Activated CD8-positive, alpha-beta memory T cell treated with anti-CD3 and anti-CD28 coated beads, Interleukin-2, amount 50 U/mL, for 24 hours (primary cell): ENCODE results near the gene MPPED2.

Experiments
- DNase-seq: peaks from one replicate; pipeline ENCODE4 v3.0.0-alpha.2; 2020; ENCODE audit errors: extremely low read depth

Gene MPPED2

DNA sequence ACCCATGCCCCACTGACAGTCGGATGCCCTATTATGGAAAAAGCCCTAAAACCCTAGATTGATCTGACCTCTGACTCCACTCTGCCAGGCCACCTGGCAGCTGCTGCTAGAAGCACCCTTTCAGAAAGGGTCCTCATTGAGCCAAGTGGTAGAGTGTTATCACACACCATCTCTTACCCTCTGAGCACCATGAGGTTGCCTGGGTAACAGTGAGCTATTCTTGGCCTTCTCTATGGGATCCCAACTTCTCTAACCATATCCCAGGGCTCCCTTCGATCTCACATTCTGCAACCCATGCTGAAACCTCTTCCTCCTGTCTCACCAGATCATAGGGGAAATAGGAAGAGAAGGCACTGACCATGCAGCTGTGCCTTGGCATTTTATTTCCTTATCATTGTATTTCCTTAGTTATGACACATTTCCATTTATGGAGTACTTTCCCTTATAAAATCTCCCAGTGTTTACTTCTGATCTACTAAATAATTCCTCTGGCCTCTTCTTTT is 52.7 kb downstream of the MPPED2 start:
- no peak for DNase-seq

GRCh38 chr11:30527566-30527965 is 58.6 kb downstream of the MPPED2 start:
- no peak for DNase-seq

DNA sequence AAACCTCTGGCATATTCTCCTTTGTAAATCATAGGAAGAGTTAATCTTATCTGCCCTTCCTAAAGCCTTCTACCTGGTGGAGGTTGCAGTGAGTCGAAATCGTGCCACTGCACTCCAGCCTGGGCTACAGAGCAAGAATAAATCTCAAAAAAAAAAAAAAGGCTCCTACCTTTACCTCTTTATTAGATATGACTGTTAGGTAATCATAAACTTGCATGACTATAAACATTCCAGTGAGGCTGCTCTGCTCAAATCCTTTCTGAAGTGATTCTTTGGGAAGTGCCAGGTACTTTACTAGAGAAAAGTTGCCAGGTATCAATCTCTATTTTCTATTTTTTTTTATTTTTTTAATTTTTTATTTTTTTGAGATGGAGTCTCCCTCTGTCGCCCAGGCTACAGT is 59.6 kb downstream of the MPPED2 start:
- no peak for DNase-seq

DNA sequence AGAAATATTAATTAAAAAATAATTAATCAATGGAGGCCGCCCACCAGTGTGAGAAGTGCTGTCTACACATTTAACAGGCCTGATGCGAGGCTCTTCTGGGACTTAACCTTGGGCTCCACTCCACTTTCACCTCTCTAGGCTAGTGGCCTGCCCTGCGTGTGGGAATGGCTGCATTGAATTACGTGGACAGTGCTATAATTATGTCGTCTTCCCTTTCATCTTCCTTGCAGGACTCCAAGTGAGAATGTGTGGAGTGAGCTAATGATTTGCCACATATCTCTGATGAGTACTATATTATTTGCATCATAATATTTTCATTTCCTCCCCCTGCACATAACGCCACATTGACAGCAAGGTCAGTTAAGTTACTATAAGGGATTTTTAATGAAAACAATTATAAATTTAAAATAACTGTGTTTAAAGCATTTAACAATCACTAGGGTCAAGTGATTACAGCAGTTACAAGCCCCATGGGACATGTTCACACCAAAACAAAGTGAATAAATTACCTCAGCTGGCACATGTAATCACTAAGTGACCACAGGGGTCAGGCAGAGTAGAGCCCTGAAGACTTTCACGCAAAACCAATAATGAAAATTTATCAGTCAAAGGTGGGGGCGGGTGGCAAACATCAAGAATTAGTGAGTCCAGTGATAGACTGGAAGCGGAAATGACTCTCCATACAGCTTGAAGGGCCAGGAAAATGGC is 63.5 kb downstream of the MPPED2 start:
- DNase-seq = no peak

- DNase-seq = no peak
These were observed 64.7 kb downstream of the MPPED2 start for GRCh38 chr11:30521297-30522071.

DNA sequence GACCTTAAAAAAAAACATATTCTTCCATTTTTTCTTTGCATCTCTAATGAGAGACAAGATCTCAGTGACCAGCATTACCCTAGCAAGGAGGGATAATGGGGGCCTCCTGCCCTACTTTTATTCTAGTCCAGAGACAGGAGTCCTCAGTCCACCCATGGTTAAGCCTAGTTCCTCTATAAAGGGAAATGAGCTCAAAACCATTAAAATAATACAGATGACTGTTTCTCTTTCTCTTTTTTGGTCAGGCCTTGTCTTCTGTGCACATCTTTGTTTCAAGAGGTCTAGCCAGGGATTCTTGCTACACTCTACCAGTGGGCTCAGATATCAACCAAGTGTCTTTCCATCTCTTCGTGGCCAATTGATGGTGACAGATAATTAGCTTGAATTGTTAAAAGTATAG is 73.1 kb downstream of the MPPED2 start:
- DNase-seq = no peak

- DNase-seq = no peak
These were observed 74.7 kb downstream of the MPPED2 start for GRCh38 chr11:30511408-30511807.

- DNase-seq = no peak
These were observed 75.4 kb downstream of the MPPED2 start for GRCh38 chr11:30510750-30511149.

GRCh38 chr11:30509364-30509763 is 76.8 kb downstream of the MPPED2 start:
- DNase-seq = no peak

GRCh38 chr11:30508594-30508993 is 77.6 kb downstream of the MPPED2 start:
- DNase-seq = no peak

GRCh38 chr11:30505603-30506002 is 80.5 kb downstream of the MPPED2 start:
- no peak for DNase-seq

DNA sequence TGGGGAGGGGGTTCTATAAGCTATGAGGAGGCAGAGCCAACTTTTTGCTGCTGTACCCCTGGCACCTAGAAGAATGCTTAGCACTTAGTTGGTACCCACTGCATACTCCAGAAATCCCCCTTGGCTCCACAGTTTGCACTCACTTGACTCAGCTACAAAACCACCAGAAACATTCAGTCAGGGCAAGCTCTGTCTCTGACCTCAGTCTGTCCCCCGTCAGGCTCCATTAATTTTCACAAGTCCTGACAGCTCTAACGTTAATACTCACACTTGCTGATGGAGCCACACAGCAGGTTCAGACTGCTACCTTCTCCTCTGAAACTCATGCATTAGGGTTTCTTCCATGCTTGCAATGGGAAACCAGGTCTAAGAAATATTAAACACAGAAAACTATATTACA is 81.7 kb downstream of the MPPED2 start:
- DNase-seq = no peak

- no peak for DNase-seq
These were observed 83.0 kb downstream of the MPPED2 start for GRCh38 chr11:30503156-30503555.

GRCh38 chr11:30502305-30502704 is 83.8 kb downstream of the MPPED2 start:
- no peak for DNase-seq

DNA sequence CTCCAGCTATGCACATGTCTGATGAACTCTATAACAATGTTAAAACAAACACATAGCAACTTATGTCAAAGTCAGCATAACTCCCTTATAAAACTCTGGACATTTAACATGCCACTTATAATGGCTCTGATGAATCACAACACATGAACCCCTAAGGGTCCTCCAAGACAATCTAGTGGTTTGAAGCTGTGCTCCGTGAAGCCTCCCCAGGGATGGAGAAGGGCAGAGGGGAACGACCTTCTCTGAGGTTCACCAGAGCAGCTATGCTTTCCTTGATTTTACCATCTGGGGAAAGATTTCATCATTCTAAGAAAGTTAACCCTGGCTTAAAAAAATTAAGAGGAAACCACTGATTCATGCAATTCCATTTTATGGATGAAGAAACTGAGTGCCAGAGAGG is 84.4 kb downstream of the MPPED2 start:
- DNase-seq = no peak

GRCh38 chr11:30499940-30500339 is 86.2 kb downstream of the MPPED2 start:
- no peak for DNase-seq

DNA sequence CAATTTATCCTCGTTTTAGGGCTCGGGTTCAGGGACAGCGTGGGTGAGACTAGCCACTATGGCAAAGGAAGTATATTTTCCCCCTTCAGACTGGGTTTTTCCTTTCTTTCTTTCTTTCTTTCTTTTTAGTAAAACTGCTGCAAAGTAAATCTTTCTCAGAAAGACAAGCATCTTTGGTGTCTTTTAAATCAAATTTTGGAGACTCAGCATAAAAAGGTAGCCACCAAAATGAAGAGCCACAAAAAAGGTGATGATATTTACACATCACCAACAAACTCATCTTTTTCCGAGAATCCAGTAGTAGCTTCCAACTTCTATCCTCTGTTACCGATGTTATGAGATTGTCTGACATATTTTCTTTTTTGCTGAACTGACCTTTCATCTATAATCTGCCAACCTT is 88.6 kb downstream of the MPPED2 start:
- no peak for DNase-seq

- DNase-seq = no peak
These were observed 89.2 kb downstream of the MPPED2 start for GRCh38 chr11:30496935-30497334.

DNA sequence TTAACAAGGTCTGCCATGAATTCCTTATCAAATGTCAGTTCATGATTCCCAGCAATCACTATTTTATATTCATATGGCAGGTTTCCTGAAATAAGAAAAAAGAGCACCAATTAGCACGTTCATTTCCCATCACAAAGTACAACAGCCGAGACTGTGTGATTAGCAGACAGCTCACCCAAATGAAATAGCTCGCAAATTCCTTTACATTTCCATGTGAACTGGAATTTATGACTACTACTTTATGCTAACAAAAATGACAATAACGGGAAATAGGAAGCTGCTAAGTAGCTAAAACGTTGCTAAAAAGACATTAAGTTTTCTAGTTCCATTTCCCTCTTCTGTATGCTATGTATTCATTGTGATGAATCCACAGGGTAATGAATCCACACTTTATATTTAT is 90.7 kb downstream of the MPPED2 start:
- DNase-seq = no peak

DNA sequence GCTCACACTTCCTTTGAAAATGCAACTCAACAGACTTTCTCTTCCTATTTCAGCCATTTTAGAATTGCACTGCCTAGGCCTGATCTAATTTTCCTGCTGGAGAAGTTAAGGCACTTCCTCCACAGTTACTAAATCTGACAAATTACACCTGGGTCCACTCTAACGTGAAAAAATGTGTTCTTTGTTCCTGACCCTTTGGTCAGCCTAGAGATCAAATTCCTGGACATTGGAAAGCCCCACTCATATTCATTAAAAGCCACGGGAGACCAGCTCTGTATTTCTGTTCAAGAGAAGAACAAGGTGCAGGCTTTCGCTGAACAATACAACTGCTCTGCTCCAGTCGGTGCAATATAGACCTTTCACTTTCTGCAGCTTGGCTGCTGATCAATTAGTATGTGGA is 96.6 kb downstream of the MPPED2 start:
- no peak for DNase-seq

DNA sequence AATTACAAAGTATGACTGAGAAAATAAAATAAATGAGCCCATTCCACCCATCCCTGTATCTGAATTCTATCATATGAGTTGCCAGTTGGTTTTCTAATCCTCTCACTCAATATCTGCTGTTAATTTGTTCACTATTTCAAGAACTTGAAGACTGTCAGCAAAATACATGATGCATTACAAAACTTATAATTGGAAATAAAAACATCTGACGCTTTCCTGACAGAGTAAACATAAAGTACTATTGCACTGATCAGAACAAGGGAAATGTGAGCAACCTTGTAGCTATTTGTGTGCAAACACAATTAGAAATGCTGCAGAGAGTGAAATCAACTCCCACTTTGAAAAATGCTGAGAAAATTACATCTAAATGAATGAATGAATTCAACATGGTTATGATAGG is 97.1 kb downstream of the MPPED2 start:
- DNase-seq = no peak

DNA sequence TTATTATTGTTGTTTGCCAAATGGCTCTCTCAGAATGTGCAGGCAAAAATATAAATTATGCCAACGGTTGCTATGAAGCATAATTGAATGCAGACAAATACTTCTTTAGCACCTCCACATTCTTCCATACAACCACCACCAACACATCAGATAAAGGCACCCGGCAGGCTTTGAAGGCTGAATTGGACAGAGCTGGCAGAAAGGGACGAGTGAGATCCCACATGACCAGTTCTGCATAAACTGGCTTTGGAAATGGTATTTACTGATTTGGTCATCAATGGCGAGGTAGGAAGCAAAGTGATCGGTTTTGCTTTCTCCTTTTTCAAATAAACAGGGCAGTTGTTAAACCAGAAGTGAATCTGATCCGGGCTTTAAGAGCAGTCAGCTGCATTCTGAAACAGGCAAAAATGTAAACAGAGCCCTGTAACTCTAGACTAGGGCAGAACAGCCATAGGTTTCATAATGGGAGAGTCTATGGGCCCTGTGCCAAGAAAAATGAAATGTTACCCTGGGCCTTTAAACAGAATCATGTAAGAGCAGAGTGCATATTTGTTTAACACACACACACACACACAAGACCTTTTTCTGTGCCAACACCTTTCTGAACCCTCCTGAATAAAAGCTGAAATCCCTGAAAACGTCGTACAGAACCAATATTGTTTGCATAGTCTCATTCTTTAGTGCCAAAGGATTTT is 97.7 kb downstream of the MPPED2 start:
- no peak for DNase-seq
